ENCODE measurements around the gene EHD3. TPM values are rescaled to one million over a fixed set of nuclear protein-coding genes. Genes with fewer than 3 reads are reported as not detected.

The EHD3 gene
- total and polyA plus RNA-seq, 10 of the 15 experiments (the other 5 are each of a cell fraction or from before 2014, with no cell fraction given), result 1.1 to 10.9 (median 8.2) TPM

GRCh38 chr2:31187166-31187565, 46.8 kb upstream of the EHD3 start:
- RAD21 ChIA-PET (ENCODE audit: unreplicated experiment), result no interaction called here
- no TSS peak for BruUV-seq (replicated peaks)

GRCh38 chr2:31188131-31188530, 45.8 kb upstream of the EHD3 start:
- 36% methylated on average over 5 of the region's 5 CpGs for whole genome bisulfite sequencing (ENCODE audit: insufficient coverage, insufficient replicate concordance, low lambda C conversion rate, missing lambda C conversion rate)
- H3K9ac ChIP-seq (ENCODE audit: control insufficient read depth, insufficient read depth, low read length), result no peak overlapping the region
- POLR2A ChIA-PET, result no interaction called here
- TF ChIP-seq RELA (IDR thresholded peaks at IDR 0.05; ENCODE audit: borderline replicate concordance, partially characterized antibody), result no peak
- TF ChIP-seq, protein P1, sequence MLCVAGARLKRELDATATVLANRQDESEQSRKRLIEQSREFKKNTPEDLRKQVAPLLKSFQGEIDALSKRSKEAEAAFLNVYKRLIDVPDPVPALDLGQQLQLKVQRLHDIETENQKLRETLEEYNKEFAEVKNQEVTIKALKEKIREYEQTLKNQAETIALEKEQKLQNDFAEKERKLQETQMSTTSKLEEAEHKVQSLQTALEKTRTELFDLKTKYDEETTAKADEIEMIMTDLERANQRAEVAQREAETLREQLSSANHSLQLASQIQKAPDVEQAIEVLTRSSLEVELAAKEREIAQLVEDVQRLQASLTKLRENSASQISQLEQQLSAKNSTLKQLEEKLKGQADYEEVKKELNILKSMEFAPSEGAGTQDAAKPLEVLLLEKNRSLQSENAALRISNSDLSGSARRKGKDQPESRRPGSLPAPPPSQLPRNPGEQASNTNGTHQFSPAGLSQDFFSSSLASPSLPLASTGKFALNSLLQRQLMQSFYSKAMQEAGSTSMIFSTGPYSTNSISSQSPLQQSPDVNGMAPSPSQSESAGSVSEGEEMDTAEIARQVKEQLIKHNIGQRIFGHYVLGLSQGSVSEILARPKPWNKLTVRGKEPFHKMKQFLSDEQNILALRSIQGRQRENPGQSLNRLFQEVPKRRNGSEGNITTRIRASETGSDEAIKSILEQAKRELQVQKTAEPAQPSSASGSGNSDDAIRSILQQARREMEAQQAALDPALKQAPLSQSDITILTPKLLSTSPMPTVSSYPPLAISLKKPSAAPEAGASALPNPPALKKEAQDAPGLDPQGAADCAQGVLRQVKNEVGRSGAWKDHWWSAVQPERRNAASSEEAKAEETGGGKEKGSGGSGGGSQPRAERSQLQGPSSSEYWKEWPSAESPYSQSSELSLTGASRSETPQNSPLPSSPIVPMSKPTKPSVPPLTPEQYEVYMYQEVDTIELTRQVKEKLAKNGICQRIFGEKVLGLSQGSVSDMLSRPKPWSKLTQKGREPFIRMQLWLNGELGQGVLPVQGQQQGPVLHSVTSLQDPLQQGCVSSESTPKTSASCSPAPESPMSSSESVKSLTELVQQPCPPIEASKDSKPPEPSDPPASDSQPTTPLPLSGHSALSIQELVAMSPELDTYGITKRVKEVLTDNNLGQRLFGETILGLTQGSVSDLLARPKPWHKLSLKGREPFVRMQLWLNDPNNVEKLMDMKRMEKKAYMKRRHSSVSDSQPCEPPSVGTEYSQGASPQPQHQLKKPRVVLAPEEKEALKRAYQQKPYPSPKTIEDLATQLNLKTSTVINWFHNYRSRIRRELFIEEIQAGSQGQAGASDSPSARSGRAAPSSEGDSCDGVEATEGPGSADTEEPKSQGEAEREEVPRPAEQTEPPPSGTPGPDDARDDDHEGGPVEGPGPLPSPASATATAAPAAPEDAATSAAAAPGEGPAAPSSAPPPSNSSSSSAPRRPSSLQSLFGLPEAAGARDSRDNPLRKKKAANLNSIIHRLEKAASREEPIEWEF (IDR thresholded peaks at IDR 0.05; ENCODE audit: insufficient replicate concordance, low read depth, low read length), result no peak
- TF ChIP-seq CBFB (IDR thresholded peaks at IDR 0.05; ENCODE audit: low read depth), result no peak
- no peak for TF ChIP-seq YBX1 (IDR thresholded peaks at IDR 0.05)
- TF ChIP-seq, protein P2, sequence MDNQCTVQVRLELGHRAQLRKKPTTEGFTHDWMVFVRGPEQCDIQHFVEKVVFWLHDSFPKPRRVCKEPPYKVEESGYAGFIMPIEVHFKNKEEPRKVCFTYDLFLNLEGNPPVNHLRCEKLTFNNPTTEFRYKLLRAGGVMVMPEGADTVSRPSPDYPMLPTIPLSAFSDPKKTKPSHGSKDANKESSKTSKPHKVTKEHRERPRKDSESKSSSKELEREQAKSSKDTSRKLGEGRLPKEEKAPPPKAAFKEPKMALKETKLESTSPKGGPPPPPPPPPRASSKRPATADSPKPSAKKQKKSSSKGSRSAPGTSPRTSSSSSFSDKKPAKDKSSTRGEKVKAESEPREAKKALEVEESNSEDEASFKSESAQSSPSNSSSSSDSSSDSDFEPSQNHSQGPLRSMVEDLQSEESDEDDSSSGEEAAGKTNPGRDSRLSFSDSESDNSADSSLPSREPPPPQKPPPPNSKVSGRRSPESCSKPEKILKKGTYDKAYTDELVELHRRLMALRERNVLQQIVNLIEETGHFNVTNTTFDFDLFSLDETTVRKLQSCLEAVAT (IDR thresholded peaks at IDR 0.05), result no peak
- no peak for TF ChIP-seq ZNF622 (IDR thresholded peaks at IDR 0.05)
- no peak for TF ChIP-seq ESRRA (IDR thresholded peaks at IDR 0.05; ENCODE audit: low read length)

More at GRCh38 chr2:31187166-31187565, 46.8 kb upstream of the EHD3 start:
- no peak for DNase-seq (ENCODE audit: low read depth, low spot score)
- ChIA-PET CTCF (interaction anchor here (2.0 kb wide), 1 partner anchor 17 kb away, joined by 11 read pairs; no protein-coding TSS in a partner anchor), POLR2A (no interaction called here), SMC1A (ENCODE audit: uncharacterized antibody, unreplicated experiment) (no interaction called here)
- ATAC-seq, result no peak
- H3K4me2 ChIP-seq (ENCODE audit: control insufficient read depth, insufficient read depth), result no peak overlapping the region
- intact Hi-C loops (cut with micrococcal nuclease; ENCODE audit: unreplicated experiment), result no loop called here
- no peak overlapping the region for H3K4me3 ChIP-seq
- H3K36me3 ChIP-seq (ENCODE audit: control insufficient read depth in 2 of 2, insufficient read depth in 2 of 2, low read length in 1 of 2), result no peaks in the 10 kb centered on the region
- no peak for TF ChIP-seq MTA3 (IDR thresholded peaks at IDR 0.05; ENCODE audit: borderline replicate concordance, low read length)
- TF ChIP-seq GATAD2B (conservative IDR thresholded peaks at IDR 0.05; ENCODE audit: low read depth), result no peak
- TF ChIP-seq MEF2B (IDR thresholded peaks at IDR 0.05; ENCODE audit: partially characterized antibody, poor library complexity, severe bottlenecking), result no peak
- no peak for TF ChIP-seq NBN (IDR thresholded peaks at IDR 0.05)
- TF ChIP-seq CHD1 (IDR thresholded peaks at IDR 0.05; ENCODE audit: low read depth, low read length), result no peak
- no peak for TF ChIP-seq RBBP5 (conservative IDR thresholded peaks at IDR 0.05)
- no peak for TF ChIP-seq CEBPB (IDR thresholded peaks at IDR 0.05; ENCODE audit: borderline replicate concordance in 1 of 2, low read depth in 2 of 2, low read length in 2 of 2)
- no peak for TF ChIP-seq SRF (IDR thresholded peaks at IDR 0.05; ENCODE audit: low read depth in 2 of 2, low read length in 2 of 2)
- TF ChIP-seq POLR2AphosphoS2 (IDR thresholded peaks at IDR 0.05; ENCODE audit: low read depth, low read length), result no peak
- no peak for TF ChIP-seq EGR1 (IDR thresholded peaks at IDR 0.05; ENCODE audit: borderline replicate concordance in 1 of 2, low read depth in 2 of 2, low read length in 2 of 2)
- no peak for TF ChIP-seq STAT1 (conservative IDR thresholded peaks at IDR 0.05)
- TF ChIP-seq TCF12 (IDR thresholded peaks at IDR 0.05; ENCODE audit: low read depth, low read length), result no peak
- TF ChIP-seq HDGF (IDR thresholded peaks at IDR 0.05), result no peak
- in situ Hi-C loops (cut with MboI), result no loop called here
- FAIRE-seq, result no peak
- H2AFZ ChIP-seq (ENCODE audit: control insufficient read depth, low read depth, low read length), result no peak overlapping the region
- 31% methylated on average over 4 of the region's 4 CpGs for WGBS (ENCODE audit: insufficient coverage, insufficient replicate concordance, low lambda C conversion rate, missing lambda C conversion rate)
- no peaks in the 10 kb centered on the region for H3K79me2 ChIP-seq (ENCODE audit: control insufficient read depth, insufficient read depth, low read length)
- H3K4me1 ChIP-seq (ENCODE audit: control insufficient read depth, insufficient read depth, low read length), result no peaks in the 10 kb centered on the region
- no peak overlapping the region for H3K27ac ChIP-seq (ENCODE audit: control insufficient read depth, insufficient read depth)
- H3K27me3 ChIP-seq (replicated peaks in 1 of 2; ENCODE audit: control insufficient read depth in 2 of 2, insufficient read depth in 2 of 2, low read length in 1 of 2), result no peaks in the 10 kb centered on the region
- no peak overlapping the region for H3K9ac ChIP-seq (ENCODE audit: control insufficient read depth, insufficient read depth, low read length)
- H4K20me1 ChIP-seq (ENCODE audit: control insufficient read depth, insufficient read depth), result no peaks in the 10 kb centered on the region
- no peaks in the 10 kb centered on the region for H3K9me3 ChIP-seq (replicated peaks; ENCODE audit: control insufficient read depth, insufficient read depth, low read length)

More at GRCh38 chr2:31188131-31188530, 45.8 kb upstream of the EHD3 start:
- ChIA-PET CTCF (interaction anchor here (0.8 to 2.0 kb wide), 2 partner anchors 12 to 18 kb away, joined by 4 to 11 read pairs; no protein-coding TSS in a partner anchor), RAD21 (ENCODE audit: unreplicated experiment) (no interaction called here), SMC1A (ENCODE audit: uncharacterized antibody, unreplicated experiment) (no interaction called here)
- DNase-seq (ENCODE audit: low read depth, low spot score), result no peak
- ATAC-seq, result no peak
- H3K9me3 ChIP-seq (replicated peaks; ENCODE audit: control insufficient read depth, insufficient read depth, low read length), result no peaks in the 10 kb centered on the region
- no peak overlapping the region for H3K4me3 ChIP-seq
- H4K20me1 ChIP-seq (ENCODE audit: control insufficient read depth, insufficient read depth), result no peaks in the 10 kb centered on the region
- in situ Hi-C loops (cut with MboI) (no loop called here), intact Hi-C loops (cut with micrococcal nuclease; ENCODE audit: unreplicated experiment) (no loop called here)
- no peaks in the 10 kb centered on the region for H3K4me1 ChIP-seq (ENCODE audit: control insufficient read depth, insufficient read depth, low read length)
- no peak overlapping the region for H3K4me2 ChIP-seq (ENCODE audit: control insufficient read depth, insufficient read depth)
- H3K27me3 ChIP-seq (replicated peaks in 1 of 2; ENCODE audit: control insufficient read depth in 2 of 2, insufficient read depth in 2 of 2, low read length in 1 of 2), result no peaks in the 10 kb centered on the region
- H3K27ac ChIP-seq (ENCODE audit: control insufficient read depth, insufficient read depth), result no peak overlapping the region
- BruUV-seq (replicated peaks), result no TSS peak
- no peaks in the 10 kb centered on the region for H3K79me2 ChIP-seq (ENCODE audit: control insufficient read depth, insufficient read depth, low read length)
- FAIRE-seq, result no peak
- H2AFZ ChIP-seq (ENCODE audit: control insufficient read depth, low read depth, low read length), result no peak overlapping the region
- no peaks in the 10 kb centered on the region for H3K36me3 ChIP-seq (ENCODE audit: control insufficient read depth in 2 of 2, insufficient read depth in 2 of 2, low read length in 1 of 2)
